ENCODE results near the gene NDUFS6.
A peak's percentile ranks its signal among the peaks of the same experiment; 100 is the strongest.

The NDUFS6 gene

GRCh38 chr5:1792842-1793266 lies 8.4 kb upstream of the NDUFS6 start (continued):
- TF ChIP-seq PRDM10 (tag by site-specific recombination; IDR thresholded peaks at IDR 0.05) (peak; percentile 69), ZNF114 (tag by site-specific recombination; IDR thresholded peaks at IDR 0.05) (no peak), PATZ1 (tag by site-specific recombination; IDR thresholded peaks at IDR 0.05) (peak; percentile 45; the same call in 1 of the 2 replicates), GLI4 (tag by site-specific recombination; IDR thresholded peaks at IDR 0.05) (0 out of 2 replicates have a peak, but pooled peaks have one; percentile 30), ZNF211 (tag by site-specific recombination; IDR thresholded peaks at IDR 0.05; ENCODE audit: low read depth) (no peak), SP7 (tag by site-specific recombination; IDR thresholded peaks at IDR 0.05) (peak; percentile 50; the same call in 1 of the 2 replicates), ELK4 (IDR thresholded peaks at IDR 0.05; ENCODE audit: borderline replicate concordance, low read depth, low read length) (no peak), ZNF768 (tag by site-specific recombination; IDR thresholded peaks at IDR 0.05) (no peak)

- ChIA-PET CTCF (no interaction called here), POLR2A (interaction anchor here (1.2 kb wide), 1 partner anchor 15 kb away, joined by 3 read pairs; no protein-coding TSS in a partner anchor)
- Histone ChIP-seq H3K36me3 (ENCODE audit: control insufficient read depth in 2 of 2, insufficient read depth in 1 of 2, low read length in 2 of 2) (peaks cover 3 to 26% of the 10 kb centered on the region in 2 experiments; a peak in 2 of 3 replicates), H3K4me3 (ENCODE audit: low read depth, low read length) (no peak overlapping the region), H3K4me1 (ENCODE audit: control insufficient read depth, insufficient read depth, low read length) (peaks cover 6% of the 10 kb centered on the region), H3K9me3 (ENCODE audit: control insufficient read depth, insufficient read depth, low read depth, low read length) (no peaks in the 10 kb centered on the region), H3K27ac (ENCODE audit: extremely low read depth, low read depth, low read length) (0 out of 2 replicates have a peak overlapping the region, but pooled peaks have one; percentile 47)
- TF ChIP-seq ZNF426 (tag by site-specific recombination; IDR thresholded peaks at IDR 0.05) (no peak), MZF1 (tag by site-specific recombination; IDR thresholded peaks at IDR 0.05; ENCODE audit: borderline replicate concordance) (no peak), ZBTB6 (tag by site-specific recombination; IDR thresholded peaks at IDR 0.05) (no peak), ZNF704 (tag by site-specific recombination; IDR thresholded peaks at IDR 0.05) (no peak), RBAK (tag by site-specific recombination; IDR thresholded peaks at IDR 0.05) (no peak), ZNF664 (tag by site-specific recombination; IDR thresholded peaks at IDR 0.05) (no peak), ZFP3 (tag by site-specific recombination; IDR thresholded peaks at IDR 0.05; ENCODE audit: low read depth) (no peak), ZNF350 (tag by site-specific recombination; IDR thresholded peaks at IDR 0.05) (no peak), ZNF138 (tag by site-specific recombination; IDR thresholded peaks at IDR 0.05; ENCODE audit: borderline replicate concordance) (no peak), HOXD13 (CRISPR knock-in tag; IDR thresholded peaks at IDR 0.05; ENCODE audit: borderline replicate concordance) (no peak), ZBTB17 (tag by site-specific recombination; IDR thresholded peaks at IDR 0.05) (no peak), ZNF292 (tag by site-specific recombination; IDR thresholded peaks at IDR 0.05; ENCODE audit: borderline replicate concordance, low read depth) (no peak), TCF7L2 (IDR thresholded peaks at IDR 0.05; ENCODE audit: borderline replicate concordance, low read depth, low read length) (no peak), ZNF24 (tag by site-specific recombination; IDR thresholded peaks at IDR 0.05) (no peak), ZFHX2 (tag by site-specific recombination; conservative IDR thresholded peaks at IDR 0.05) (peak; percentile 73), PRDM4 (tag by site-specific recombination; IDR thresholded peaks at IDR 0.05) (no peak), ZNF184 (tag by site-specific recombination; IDR thresholded peaks at IDR 0.05) (no peak), ZNF211 (tag by site-specific recombination; IDR thresholded peaks at IDR 0.05; ENCODE audit: low read depth) (no peak), ZNF768 (tag by site-specific recombination; IDR thresholded peaks at IDR 0.05) (no peak)
These were observed 7.9 kb upstream of the NDUFS6 start for GRCh38 chr5:1793301-1793740.
